HG03060 (cell line): ENCODE data around the gene CBL.

ENCODE experiments used
- ATAC-seq: cut with Tn5 transposase; IDR thresholded peaks from one replicate; pipeline ENCODE4 v1.9.1; 2021; ENCODE audit warnings: low read depth, moderate number of reproducible peaks; ENCODE audit not compliant: unreplicated experiment

The CBL gene

DNA sequence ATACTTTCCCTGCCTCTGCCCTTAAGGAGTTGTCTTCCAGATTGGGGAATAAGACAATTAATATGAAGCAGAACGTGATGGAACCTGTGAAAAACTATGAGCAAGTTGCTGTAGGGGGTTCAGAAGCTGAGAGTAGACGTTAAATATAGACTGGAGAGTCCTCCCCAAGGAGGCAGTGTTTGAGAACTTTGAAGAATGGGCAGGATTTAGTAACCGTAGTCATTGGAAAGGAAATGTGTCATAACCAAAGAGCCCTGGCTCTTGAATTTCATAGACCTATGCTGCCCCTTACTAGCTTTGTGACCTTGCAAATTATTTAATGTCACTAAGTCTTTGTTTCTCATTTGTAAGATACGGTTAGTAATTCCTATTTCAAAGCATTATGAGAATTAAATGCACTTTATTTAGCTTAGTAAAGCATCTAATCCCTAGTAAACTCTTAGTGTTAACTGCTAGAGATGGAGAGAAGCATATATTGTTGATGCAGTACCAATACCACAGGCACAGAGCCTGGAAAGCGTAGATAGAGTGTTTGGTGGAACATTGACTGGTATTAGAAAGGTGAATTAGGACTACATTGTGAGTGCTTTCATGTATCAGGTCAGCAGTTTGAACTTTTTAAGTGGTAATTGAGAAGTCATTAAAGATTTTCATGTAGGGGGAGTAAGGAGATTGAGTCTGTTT lies 56.7 kb downstream of the CBL start:
- no peak for ATAC-seq

DNA sequence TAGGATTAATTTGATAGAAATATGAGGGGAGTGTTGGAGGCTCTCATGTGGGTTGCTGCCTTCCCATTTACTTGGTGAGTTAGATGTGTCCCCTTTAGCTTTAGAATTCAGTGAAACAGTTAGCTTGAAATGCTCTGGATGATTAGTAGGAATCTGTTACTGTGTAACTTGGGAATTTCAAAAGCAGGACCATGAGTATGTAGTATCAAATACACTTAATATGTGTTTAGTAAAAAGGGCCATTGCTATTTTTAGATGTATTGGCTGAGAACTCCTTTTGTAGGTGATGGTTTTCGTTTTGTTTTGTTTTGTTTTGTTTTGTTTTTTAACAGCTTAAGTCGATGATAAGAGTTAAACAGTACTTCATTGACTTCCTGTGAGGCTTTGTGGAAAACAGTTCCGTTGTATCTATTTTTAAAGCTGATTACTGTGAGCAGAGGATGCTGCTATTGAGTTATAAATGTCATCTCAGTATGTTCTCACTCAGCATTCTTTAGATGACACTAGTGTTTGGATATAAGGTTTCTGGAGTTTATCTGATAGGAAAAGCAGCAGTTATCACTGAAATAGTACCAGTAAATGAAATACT lies 57.3 kb downstream of the CBL start:
- ATAC-seq: no peak

DNA sequence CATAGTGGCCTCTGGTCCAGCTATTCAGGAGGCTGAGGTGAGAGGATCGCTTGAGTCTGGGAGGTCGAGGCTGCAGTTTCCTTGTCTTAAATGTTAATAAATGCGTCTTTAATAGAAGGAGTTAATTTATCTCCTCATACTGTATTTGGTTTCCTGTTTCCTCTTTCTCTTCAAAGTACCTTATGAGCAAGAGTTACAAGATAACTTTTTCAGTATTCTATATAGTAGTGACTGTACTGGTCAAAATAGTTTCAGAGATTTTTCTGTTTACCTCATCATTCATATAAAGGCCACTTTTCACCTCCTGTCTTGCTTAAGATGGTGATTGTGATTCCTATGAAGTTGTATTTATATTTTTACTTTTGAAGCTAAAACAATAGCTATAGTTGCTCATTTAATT lies 59.9 kb downstream of the CBL start:
- ATAC-seq: no peak

DNA sequence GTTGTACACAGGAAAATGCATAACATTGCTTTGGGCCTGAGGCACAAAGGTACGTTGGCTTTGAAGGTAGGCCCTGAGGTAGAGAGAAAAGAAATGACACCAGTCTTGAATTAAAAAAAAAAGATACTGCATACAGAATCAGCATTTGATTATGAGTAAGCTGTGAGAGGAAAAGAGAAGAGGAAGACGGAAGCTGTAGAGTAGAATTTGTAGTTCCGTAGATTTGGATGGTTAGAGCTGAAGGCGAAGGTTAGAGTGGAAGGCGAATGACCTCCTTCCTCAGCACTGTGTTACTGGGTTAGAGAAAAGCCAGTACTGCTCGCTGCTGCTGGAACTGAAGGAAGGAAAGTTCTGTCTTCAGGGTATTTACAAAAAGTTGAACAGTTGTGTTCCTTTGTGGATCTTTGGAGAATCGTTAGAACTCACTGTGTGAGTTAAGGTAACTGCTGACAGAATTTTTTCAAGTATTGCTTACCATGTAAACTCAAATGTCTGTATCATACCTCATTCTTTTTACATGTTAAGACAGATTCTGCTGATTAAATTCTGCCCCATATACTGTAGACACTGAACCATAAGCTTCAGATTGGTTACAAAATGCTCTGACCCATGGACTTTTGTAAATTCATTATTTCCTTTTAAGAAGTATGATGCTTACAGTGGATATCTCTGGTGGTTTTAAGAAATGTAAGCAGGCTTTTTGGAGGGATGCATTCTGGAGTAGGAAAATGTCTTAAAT lies 60.5 kb downstream of the CBL start:
- no peak for ATAC-seq

DNA sequence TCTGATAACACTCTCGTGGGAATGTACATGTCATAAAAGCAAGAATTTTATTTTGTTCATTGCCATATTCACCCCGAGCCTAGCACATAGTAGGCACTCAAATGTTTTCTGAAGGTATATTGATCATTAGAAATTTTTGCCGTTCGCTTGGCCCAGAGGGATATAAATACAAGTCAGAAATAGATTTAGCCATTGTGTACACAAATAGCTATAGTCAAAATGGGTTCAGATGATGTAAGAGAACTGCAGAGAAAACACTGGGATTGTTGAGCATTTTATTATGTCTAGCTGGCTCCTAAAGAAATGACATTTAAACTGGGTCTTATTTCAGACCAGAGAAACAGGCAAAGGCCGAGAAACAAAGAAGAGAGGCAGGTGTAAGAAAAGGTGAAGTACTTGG lies 61.5 kb downstream of the CBL start:
- no peak for ATAC-seq

DNA sequence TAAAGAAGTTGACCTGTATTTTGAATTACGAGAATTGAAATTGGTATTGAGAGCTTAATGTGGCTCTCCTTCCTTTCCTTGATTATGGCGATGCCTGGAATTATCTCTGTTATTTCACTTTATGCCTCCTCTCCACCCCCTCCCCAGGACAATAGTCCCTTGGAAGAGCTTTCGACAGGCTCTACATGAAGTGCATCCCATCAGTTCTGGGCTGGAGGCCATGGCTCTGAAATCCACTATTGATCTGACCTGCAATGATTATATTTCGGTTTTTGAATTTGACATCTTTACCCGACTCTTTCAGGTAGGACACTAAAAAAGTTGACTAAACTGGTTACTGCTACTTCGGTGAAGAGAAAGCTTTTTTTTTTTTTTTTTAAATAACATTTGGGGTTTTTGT lies 67.6 kb downstream of the CBL start:
- ATAC-seq: no peak

DNA sequence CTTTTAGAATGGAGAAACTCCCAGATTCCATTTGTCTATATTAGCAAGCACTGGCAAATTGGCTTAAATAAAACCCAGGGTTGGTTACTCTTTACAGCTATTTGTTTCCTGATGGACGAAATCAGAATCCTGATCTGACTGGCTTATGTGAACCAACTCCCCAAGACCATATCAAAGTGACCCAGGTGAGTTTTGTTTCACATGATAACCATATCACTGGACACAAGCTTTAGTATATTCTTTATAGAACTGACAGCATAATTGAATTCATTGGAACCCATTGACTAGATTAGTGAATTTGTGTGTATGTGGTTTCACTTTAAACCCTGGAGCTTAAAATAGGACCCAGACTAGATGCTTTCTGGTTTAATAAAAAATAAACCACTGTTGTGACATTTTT lies 71.5 kb downstream of the CBL start:
- no peak for ATAC-seq

DNA sequence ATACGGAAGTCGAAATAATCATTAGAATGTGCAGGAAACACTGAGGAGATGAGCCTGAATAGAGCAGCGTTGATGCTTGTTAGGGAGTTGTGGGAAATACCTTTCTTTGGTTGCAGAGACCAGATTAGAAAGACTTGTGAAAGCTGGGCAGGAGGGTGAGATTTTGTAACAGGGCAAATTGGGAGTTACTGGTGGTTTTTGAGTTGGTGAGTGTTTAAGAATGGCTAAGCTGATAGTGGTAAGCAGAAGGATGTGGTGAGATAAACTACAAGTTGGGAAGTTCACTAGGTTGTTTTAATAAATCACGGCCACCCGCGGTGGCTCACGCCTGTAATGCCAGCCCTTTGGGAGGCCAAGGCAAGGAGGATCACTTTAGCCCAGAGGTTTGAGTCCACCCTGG lies 76.4 kb downstream of the CBL start:
- ATAC-seq: no peak

DNA sequence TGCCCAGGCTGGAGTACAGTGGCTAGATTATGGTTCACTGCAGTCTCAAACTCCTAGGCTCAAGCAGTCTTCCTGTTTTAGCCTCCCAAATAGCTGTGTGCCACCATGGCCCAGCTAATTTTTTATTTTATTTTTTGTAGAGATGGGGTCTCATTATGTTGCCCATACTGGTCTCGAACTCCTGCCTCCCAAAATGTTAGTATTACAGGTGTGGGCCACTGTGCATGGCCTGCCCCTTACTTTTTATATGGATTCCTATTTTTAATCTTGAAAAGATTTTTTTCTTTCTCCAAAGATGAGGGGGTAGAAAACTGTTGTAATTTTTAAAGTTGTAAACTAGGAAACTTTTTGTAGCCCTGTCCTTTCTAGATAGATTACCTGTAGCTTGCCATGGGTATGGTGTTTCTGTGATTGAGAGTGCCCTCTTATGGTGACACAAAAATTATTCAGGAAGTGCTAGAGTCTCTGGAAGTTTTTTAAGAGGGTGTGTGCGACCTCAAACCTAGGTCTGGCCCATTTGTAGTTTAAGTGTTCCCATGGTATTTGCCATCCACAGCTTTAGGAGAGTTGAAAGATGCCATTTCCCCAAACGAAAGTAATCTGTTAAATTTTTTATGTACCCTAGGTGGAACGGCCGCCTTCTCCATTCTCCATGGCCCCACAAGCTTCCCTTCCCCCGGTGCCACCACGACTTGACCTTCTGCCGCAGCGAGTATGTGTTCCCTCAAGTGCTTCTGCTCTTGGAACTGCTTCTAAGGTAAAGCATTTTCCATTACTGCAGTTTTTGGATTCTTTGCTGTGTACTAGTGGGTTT lies 78.4 kb downstream of the CBL start:
- ATAC-seq: no peak

DNA sequence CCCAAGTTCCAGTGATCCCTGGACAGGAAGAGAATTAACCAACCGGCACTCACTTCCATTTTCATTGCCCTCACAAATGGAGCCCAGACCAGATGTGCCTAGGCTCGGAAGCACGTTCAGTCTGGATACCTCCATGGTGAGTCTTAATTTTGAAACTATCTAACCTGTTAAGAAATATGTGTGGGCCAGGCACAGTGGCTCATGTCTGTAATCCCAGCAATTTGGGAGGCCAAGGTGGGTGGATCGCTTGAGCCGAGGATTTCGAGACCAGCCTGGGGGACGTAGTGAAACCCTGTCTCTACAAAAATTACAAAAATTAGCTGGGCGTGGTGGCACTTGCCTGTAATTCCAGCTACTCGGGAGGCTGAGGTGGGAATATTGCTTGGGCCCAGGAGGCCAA lies 79.3 kb downstream of the CBL start:
- no peak for ATAC-seq

DNA sequence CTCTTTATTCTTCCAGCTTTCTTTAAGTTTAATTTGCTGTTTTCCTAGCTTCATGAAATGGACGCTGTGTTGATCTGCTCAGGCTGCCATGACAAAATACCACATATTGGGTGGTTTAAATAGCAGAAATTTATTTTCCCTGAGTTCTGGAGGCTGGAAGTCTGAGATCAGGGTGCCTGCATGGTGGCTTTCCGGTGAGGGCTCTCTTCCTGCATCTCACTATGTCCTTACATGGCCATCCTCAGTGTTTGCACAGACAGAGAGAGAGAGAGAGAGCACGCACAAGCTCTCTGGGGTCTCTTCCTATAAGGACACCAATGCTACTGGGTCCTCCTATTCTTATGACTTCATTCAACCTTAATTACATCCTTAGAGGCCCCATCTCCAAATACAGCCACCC lies 82.1 kb downstream of the CBL start:
- ATAC-seq: no peak

DNA sequence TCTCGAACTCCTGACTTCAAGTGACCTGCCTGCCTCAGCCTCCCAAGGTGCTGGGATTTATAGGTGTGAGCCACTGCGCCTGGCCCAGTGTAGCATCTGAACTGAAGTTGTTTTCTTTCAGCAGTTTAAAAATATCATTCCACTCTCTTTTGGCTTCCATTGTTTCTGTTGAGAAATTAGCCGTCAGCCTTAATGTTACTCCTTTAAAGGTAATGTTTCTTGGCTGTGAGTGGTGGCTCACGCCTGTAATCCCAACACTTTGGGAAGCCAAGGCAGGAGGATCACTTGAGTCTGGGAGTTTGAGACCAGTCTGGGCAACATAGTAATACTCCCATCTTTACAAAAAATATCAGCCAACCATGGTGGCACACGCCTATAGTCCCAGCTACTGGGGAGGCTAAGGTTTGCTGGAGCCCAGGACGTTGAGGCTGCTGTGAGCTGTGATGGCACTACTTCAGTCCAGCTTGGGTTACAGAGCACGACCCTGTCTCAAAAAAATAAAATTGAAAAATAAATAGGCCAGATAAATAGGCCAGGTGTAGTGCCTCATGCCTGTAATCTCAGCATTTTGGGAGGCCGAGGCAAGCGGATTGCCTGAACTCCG lies 84.9 kb downstream of the CBL start:
- ATAC-seq: no peak

DNA sequence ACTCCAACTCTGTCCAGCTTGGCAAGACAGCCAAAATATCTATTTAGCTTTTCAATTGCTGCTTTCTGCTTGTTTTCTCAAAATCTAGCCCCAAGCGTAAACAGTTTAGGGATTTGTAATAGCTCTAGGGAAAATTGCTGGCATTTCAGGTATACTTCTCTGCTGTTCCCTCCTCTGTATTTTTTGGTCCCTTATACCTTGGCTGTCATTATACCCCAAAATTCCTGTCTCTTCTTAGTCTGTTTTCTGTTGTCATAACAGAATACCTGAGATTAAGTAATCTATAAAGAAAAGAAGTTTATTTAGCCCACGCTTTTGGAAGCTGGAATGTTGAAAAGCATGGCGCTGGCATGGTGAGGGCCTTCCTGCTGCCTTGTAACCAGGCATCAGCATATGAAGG lies 87.3 kb downstream of the CBL start:
- ATAC-seq: no peak

DNA sequence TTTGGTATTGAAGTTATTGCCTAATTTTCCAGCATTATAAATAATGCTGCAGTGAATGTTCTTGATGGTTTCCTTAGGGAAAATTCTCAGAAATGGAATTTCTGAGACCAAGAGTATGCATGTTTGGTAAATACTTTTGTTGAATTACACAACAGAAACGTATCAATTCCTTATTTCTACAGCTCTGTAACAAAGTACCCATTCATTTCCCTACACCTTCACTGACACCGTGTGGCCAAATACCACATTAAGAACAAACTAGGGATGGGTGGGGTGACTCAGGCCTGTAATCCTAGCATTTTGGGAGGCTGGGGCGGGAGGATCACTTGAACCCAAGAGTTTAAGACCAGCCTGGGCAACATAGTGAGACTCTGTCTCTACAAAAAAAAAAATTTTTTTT lies 89.0 kb downstream of the CBL start:
- ATAC-seq: no peak

DNA sequence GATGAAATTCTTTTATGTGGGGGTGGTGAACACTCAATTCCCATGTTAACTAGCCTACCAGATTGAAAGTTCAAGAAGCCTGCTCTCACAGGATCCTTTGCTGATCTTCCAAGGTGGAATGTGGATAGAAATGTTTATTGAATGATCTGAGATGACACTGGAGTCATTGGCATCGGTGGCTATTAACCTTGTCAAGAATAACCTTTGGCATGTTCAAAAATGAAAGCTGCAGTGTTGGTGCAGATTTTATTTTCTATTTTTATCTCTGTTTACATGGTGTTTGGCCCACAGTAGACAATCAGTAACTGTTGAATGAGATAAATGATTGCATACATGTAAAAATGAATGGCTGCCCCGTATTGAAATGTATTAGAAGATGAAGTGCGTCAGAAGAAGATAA lies 91.8 kb downstream of the CBL start:
- no peak for ATAC-seq

DNA sequence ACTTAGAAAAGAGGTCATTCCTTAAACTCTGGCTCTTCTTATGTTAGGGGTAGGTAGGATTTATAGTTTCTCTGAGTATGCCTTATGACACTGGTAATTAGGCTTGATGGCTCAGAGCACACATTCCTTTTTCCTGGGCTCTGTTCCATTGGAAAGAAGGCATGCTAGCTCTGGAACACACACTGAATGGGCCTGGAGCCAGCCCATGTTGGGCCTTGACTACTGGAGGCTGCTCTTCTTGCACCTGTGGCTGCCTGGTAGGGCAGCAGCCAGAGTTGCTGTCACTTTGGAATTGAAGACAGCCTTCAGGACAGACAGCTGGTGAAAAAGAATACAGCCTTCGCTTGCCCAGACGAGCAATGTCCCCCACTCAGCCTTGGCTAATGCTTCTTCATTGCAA lies 92.6 kb downstream of the CBL start:
- ATAC-seq: no peak

DNA sequence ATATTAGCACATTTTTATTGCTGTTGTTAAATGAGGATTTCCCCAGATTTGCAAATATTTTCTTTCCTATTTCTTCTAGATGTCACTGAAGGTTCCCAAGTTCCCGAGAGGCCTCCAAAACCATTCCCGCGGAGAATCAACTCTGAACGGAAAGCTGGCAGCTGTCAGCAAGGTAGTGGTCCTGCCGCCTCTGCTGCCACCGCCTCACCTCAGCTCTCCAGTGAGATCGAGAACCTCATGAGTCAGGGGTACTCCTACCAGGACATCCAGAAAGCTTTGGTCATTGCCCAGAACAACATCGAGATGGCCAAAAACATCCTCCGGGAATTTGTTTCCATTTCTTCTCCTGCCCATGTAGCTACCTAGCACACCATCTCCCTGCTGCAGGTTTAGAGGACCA lies 93.3 kb downstream of the CBL start:
- ATAC-seq: no peak

DNA sequence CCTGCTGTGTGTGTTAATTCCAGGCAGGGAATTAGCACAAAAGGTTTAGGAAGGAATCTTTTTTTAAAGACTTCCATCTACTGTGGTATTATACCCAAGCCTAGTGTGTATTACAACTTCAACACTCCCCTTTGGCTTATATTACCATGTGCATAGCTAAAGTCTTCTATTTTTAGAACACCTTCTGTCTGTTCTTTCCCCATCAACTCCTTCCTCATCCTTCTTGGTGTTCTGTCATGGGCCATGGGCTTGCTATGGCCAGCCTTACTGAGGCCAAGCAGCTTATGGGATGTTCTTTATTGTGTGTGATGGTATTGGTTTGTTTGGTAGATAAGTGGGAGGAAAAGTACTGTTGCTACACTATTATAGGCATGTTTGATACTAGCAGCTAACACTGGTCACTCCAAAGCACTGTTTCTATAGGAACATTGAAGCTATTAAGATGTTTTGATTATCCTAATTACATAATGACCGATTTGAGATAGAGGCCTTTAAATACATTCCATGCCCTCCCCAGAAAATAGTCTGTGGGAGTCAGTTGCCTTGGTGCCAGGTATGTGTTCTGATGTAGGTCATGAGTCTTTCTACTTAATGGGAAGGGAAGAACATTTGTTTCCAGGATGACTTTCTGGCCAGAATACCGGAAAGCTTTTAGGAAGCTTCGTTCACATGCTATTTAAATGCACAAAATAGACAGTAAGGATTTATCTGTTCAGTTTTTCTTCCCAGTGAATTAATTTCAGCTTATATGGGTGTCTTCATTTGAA lies 94.2 kb downstream of the CBL start:
- no peak for ATAC-seq

DNA sequence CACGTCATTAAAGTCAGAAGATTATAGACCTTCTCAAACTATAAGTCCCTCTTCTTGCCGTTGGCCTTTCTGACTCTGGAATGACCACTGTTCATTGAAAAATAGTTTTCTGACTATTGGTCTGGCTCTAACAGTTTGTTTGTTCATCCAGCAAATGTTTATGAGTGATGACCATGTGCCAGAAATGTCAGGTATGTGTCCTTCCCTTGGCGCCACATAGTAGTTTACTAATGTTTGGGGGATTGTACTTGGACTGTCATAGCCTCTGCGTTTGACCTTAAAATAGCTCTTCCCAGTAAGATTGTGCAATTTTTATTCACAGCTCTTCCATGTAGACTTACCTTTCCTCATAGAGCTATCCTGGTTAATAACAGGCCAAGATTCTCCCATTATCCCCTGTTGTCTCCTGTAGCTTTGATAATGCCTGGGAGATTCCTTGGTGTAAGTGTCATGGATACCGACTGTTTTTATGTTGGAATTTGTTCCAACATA lies 97.1 kb downstream of the CBL start:
- ATAC-seq: no peak
